ENCODE results near the gene CD2AP.

Gene CD2AP

DNA sequence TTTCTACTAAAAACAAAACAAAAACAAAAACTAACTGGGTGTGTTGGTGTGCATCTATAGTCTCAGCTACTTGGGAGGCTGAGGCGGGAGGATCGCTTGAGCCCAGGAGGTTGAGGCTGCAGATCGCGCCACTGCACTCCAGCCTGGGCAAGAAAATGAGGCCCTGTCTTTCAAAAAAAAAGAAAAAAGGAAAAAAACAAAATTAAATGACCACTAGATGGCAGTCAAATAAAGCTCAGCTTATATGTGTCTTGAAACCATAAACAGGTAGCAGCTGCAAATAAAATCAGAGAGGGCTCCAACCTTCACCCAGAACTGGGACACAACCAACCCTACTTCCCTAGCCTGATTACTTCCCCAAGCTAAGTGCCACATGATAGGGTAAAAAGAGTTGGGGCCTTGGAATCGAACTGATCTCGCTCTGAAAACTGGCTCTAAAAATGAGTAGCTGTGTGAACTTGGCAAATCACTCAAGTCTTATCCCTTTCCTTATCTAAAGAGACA, 153.7 kb downstream of the CD2AP start:
- DNase-seq, result peak; percentile 82
- no peaks in the 10 kb centered on the region for H3K36me3 ChIP-seq (ENCODE audit: control insufficient read depth, insufficient read depth, low read length)

DNA sequence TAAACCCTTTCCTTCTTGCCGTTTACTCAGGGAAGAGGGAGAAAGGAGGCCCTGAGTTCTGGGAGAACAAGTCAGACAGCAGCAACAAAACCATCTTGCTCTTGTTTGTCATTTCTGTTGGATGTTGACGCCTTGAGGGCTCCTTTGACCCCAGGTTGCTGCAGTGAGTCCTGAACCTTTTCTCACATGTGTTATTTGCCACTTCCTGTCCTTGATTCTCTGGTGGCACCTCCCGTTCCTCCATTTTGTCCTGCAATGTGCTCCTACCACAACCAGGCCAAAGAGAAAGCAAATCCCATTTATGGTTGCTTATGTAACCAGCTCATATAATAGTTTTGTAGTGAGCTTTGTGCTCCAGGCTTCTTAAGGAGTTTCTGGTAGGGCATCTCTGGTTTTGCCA, 154.2 kb downstream of the CD2AP start:
- Histone ChIP-seq H3K56ac (ENCODE audit: low read length) (peak overlapping the region; percentile 6), H3K79me1 (ENCODE audit: low read length) (no peaks in the 10 kb centered on the region), H3K4me3 (ENCODE audit: low read length) (no peak overlapping the region), H3K4me2 (ENCODE audit: low read length) (no peak overlapping the region), H3K27ac (ENCODE audit: low read depth, low read length) (no peak overlapping the region), H4K5ac (ENCODE audit: low read length) (no peak overlapping the region), H2BK15ac (replicated peaks; ENCODE audit: low read depth) (no peak overlapping the region), H3K4ac (ENCODE audit: low read depth, low read length) (peak overlapping the region; percentile 72), H3K23ac (ENCODE audit: low read length) (no peak overlapping the region), H3K4me1 (ENCODE audit: control insufficient read depth, low read depth, low read length) (peaks cover 3% of the 10 kb centered on the region), H3K36me3 (ENCODE audit: control insufficient read depth, insufficient read depth, low read length) (no peaks in the 10 kb centered on the region), H2AK5ac (ENCODE audit: low read length) (no peak overlapping the region), H3K27me3 (ENCODE audit: insufficient read depth, low read length, poor library complexity) (no peaks in the 10 kb centered on the region), H3K79me2 (ENCODE audit: control insufficient read depth, insufficient read depth, low read length) (no peaks in the 10 kb centered on the region), H3K9ac (ENCODE audit: low read length) (no peak overlapping the region), H2BK120ac (ENCODE audit: low read depth, low read length) (no peak overlapping the region), H4K8ac (ENCODE audit: low read depth, low read length) (no peak overlapping the region), H3K18ac (ENCODE audit: low read length) (peak overlapping the region; percentile 77), H2BK5ac (ENCODE audit: low read length) (no peak overlapping the region)
- WGBS (ENCODE audit: extremely low coverage, insufficient coverage, low lambda C conversion rate), result no CpG with 5 or more reads among the region's 3 CpGs
- peak; percentile 43 for DNase-seq

More for the DNA sequence above, 153.7 kb downstream of the CD2AP start:
- Histone ChIP-seq H3K79me1 (ENCODE audit: low read length) (no peaks in the 10 kb centered on the region), H3K4ac (ENCODE audit: low read depth, low read length) (peak overlapping the region; percentile 72), H3K27ac (ENCODE audit: low read depth, low read length) (no peak overlapping the region), H3K4me3 (ENCODE audit: low read length) (no peak overlapping the region), H2BK120ac (ENCODE audit: low read depth, low read length) (no peak overlapping the region), H4K5ac (ENCODE audit: low read length) (no peak overlapping the region), H3K4me2 (ENCODE audit: low read length) (no peak overlapping the region), H3K9ac (ENCODE audit: low read length) (no peak overlapping the region), H3K18ac (ENCODE audit: low read length) (peak overlapping the region; percentile 77), H2BK15ac (replicated peaks; ENCODE audit: low read depth) (no peak overlapping the region), H2AK5ac (ENCODE audit: low read length) (no peak overlapping the region), H3K56ac (ENCODE audit: low read length) (peak overlapping the region; percentile 6), H3K4me1 (ENCODE audit: control insufficient read depth, low read depth, low read length) (peaks cover 3% of the 10 kb centered on the region), H3K27me3 (ENCODE audit: insufficient read depth, low read length, poor library complexity) (no peaks in the 10 kb centered on the region), H3K79me2 (ENCODE audit: control insufficient read depth, insufficient read depth, low read length) (no peaks in the 10 kb centered on the region), H3K23ac (ENCODE audit: low read length) (no peak overlapping the region), H4K8ac (ENCODE audit: low read depth, low read length) (no peak overlapping the region), H2BK5ac (ENCODE audit: low read length) (no peak overlapping the region)
- no CpG with 5 or more reads among the region's 6 CpGs for WGBS (ENCODE audit: extremely low coverage, insufficient coverage, low lambda C conversion rate)

- H2BK15ac ChIP-seq (replicated peaks; ENCODE audit: low read depth), result no peak overlapping the region
- no peaks in the 10 kb centered on the region for H3K79me2 ChIP-seq (ENCODE audit: control insufficient read depth, insufficient read depth, low read length)
- no CpG with 5 or more reads among the region's 3 CpGs for WGBS (ENCODE audit: extremely low coverage, insufficient coverage, low lambda C conversion rate)
- no peak overlapping the region for H2BK5ac ChIP-seq (ENCODE audit: low read length)
- no peak overlapping the region for H4K8ac ChIP-seq (ENCODE audit: low read depth, low read length)
- no peaks in the 10 kb centered on the region for H3K79me1 ChIP-seq (ENCODE audit: low read length)
- H3K27ac ChIP-seq (ENCODE audit: low read depth, low read length), result no peak overlapping the region
- H3K4me2 ChIP-seq (ENCODE audit: low read length), result no peak overlapping the region
- H3K18ac ChIP-seq (ENCODE audit: low read length), result no peak overlapping the region
- no peak overlapping the region for H3K56ac ChIP-seq (ENCODE audit: low read length)
- no peak overlapping the region for H3K4ac ChIP-seq (ENCODE audit: low read depth, low read length)
- no peaks in the 10 kb centered on the region for H3K27me3 ChIP-seq (ENCODE audit: insufficient read depth, low read length, poor library complexity)
- no peak overlapping the region for H3K9ac ChIP-seq (ENCODE audit: low read length)
- H3K4me1 ChIP-seq (ENCODE audit: control insufficient read depth, low read depth, low read length), result peaks cover 3% of the 10 kb centered on the region
- H4K5ac ChIP-seq (ENCODE audit: low read length), result no peak overlapping the region
- DNase-seq, result peak; percentile 77
- no peak overlapping the region for H2BK120ac ChIP-seq (ENCODE audit: low read depth, low read length)
- no peak overlapping the region for H3K23ac ChIP-seq (ENCODE audit: low read length)
- no peak overlapping the region for H2AK5ac ChIP-seq (ENCODE audit: low read length)
- no peaks in the 10 kb centered on the region for H3K36me3 ChIP-seq (ENCODE audit: control insufficient read depth, insufficient read depth, low read length)
- H3K4me3 ChIP-seq (ENCODE audit: low read length), result no peak overlapping the region
These were observed 155.6 kb downstream of the CD2AP start for GRCh38 chr6:47633141-47633540.

DNA sequence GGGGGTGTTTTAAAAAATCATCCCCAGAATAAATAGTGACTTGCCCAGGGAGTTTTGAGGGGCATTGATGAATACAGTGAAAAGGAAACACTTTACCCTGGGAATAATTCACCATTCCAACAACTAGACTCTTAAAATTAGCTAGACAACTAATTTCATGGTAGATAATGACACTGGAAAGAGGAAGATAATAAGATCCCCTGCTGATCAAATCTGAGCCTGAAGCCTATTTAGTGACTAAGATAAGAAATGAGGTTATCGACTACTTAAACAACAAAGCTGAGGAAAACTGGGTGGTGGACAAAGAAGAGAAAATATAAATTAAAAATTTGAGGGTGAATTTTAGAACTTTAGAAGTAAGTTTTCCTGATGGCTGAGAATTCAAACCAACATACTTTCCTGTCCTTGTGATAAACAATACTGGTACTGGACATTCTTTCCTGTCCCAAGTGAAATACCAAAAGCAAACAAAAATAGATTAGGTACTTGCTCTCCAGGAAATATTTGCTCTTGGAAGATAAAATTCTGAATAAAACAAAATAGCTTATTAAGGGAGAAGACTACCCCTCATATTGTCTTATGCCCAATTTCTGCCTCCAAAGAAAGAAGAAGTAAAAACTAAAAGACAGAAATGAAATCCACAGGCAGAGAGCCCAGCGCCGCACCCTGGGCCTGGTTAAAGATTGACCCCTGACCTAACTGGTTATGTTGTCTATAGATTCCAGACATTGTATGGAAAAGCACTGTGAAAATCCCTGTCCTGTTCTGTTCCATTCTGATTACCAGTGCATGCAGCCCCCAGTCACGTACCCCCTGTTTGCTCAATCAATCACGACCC, 156.8 kb downstream of the CD2AP start:
- H3K56ac ChIP-seq (ENCODE audit: low read length), result peak overlapping the region; percentile 56
- no peak overlapping the region for H3K4ac ChIP-seq (ENCODE audit: low read depth, low read length)
- no peak overlapping the region for H4K5ac ChIP-seq (ENCODE audit: low read length)
- H3K9ac ChIP-seq (ENCODE audit: low read length), result no peak overlapping the region
- no peaks in the 10 kb centered on the region for H3K79me1 ChIP-seq (ENCODE audit: low read length)
- no peaks in the 10 kb centered on the region for H3K36me3 ChIP-seq (ENCODE audit: control insufficient read depth, insufficient read depth, low read length)
- H2BK5ac ChIP-seq (ENCODE audit: low read length), result no peak overlapping the region
- DNase-seq, result peak; percentile 61
- H3K18ac ChIP-seq (ENCODE audit: low read length), result peak overlapping the region; percentile 76
- H3K23ac ChIP-seq (ENCODE audit: low read length), result no peak overlapping the region
- H3K4me1 ChIP-seq (ENCODE audit: control insufficient read depth, low read depth, low read length), result peaks cover 3% of the 10 kb centered on the region
- no CpG with 5 or more reads among the region's 5 CpGs for WGBS (ENCODE audit: extremely low coverage, insufficient coverage, low lambda C conversion rate)
- H2AK5ac ChIP-seq (ENCODE audit: low read length), result no peak overlapping the region
- H3K4me2 ChIP-seq (ENCODE audit: low read length), result no peak overlapping the region
- H2BK120ac ChIP-seq (ENCODE audit: low read depth, low read length), result no peak overlapping the region
- no peak overlapping the region for H2BK15ac ChIP-seq (replicated peaks; ENCODE audit: low read depth)
- no peak overlapping the region for H3K4me3 ChIP-seq (ENCODE audit: low read length)
- no peaks in the 10 kb centered on the region for H3K27me3 ChIP-seq (ENCODE audit: insufficient read depth, low read length, poor library complexity)
- H4K8ac ChIP-seq (ENCODE audit: low read depth, low read length), result no peak overlapping the region
- peak overlapping the region; percentile 12 for H3K27ac ChIP-seq (ENCODE audit: low read depth, low read length)
- no peaks in the 10 kb centered on the region for H3K79me2 ChIP-seq (ENCODE audit: control insufficient read depth, insufficient read depth, low read length)

DNA sequence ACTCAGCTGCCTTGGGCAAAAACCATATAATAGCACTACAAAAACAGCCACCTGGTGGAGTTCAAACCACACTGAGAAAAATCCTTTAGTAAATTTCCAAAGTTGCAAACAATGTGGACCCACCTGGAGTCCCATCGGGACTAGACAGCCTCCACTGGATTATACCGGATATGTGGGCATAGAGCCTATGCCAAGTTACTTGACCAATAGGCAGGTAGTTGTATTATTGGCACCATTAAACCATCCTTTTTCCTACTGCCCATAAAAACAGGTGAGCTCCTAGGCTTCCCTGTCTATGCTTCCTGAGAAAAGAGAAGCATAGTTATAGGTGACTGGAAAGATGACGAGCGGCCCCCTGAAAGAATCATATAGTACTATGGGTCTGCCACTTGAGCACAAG, 169.1 kb downstream of the CD2AP start:
- Histone ChIP-seq H3K56ac (ENCODE audit: low read length) (no peak overlapping the region), H3K4me1 (ENCODE audit: control insufficient read depth, low read depth, low read length) (no peaks in the 10 kb centered on the region), H4K5ac (ENCODE audit: low read length) (no peak overlapping the region), H3K9ac (ENCODE audit: low read length) (no peak overlapping the region), H3K27ac (ENCODE audit: low read depth, low read length) (no peak overlapping the region), H3K36me3 (ENCODE audit: control insufficient read depth, insufficient read depth, low read length) (no peaks in the 10 kb centered on the region), H3K23ac (ENCODE audit: low read length) (no peak overlapping the region), H3K4me3 (ENCODE audit: low read length) (no peak overlapping the region), H2BK5ac (ENCODE audit: low read length) (no peak overlapping the region), H2BK15ac (replicated peaks; ENCODE audit: low read depth) (peak overlapping the region; percentile 57), H3K18ac (ENCODE audit: low read length) (no peak overlapping the region), H4K8ac (ENCODE audit: low read depth, low read length) (no peak overlapping the region), H2BK120ac (ENCODE audit: low read depth, low read length) (no peak overlapping the region), H3K79me2 (ENCODE audit: control insufficient read depth, insufficient read depth, low read length) (no peaks in the 10 kb centered on the region), H3K4me2 (ENCODE audit: low read length) (no peak overlapping the region), H3K27me3 (ENCODE audit: insufficient read depth, low read length, poor library complexity) (no peaks in the 10 kb centered on the region), H2AK5ac (ENCODE audit: low read length) (no peak overlapping the region), H3K79me1 (ENCODE audit: low read length) (no peaks in the 10 kb centered on the region), H3K4ac (ENCODE audit: low read depth, low read length) (no peak overlapping the region)
- WGBS (ENCODE audit: extremely low coverage, insufficient coverage, low lambda C conversion rate), result no CpG with 5 or more reads among the region's 4 CpGs
- no peak for DNase-seq

Measured in mesendoderm (in vitro differentiated cells).